H1 (cell line): ENCODE results near the gene STEAP3. TPM values are rescaled to one million over a fixed set of nuclear protein-coding genes. Genes with fewer than 3 reads are reported as not detected.

Experiments
- CTCF ChIA-PET: fragments of 300-600 bp; sonication (Branson Sonifier 250); formaldehyde crosslinking; loops from one replicate; lab custom pipeline; 2021; ENCODE audit not compliant: partially characterized antibody; lab: Charles Lee
- POLR2A ChIA-PET: fragments of 300-600 bp; sonication (Branson Sonifier 250); formaldehyde crosslinking; loops from one replicate; lab custom pipeline; 2021; ENCODE audit warnings: inconsistent platforms; ENCODE audit not compliant: partially characterized antibody; lab: Charles Lee
- DNase-seq, 2 experiments: peaks; one replicate each; pipeline versions ENCODE4 v3.0.0 to v3.0.0-alpha.2; 2010 to 2022; ENCODE audit warnings: low spot score in 2 of 2, low read depth in 1 of 2, mixed read lengths in 1 of 2
- FAIRE-seq: peaks from 2 replicates; lab custom pipeline; 2011; peaks lifted over from hg19 to GRCh38; lab: Jason Lieb, UNC
- H2AFZ ChIP-seq: 2 replicates; pipeline ENCODE4 v1.8.1; 2012; ENCODE audit warnings: low read length, inconsistent platforms
- H2AK5ac ChIP-seq: 2 replicates; pipeline ENCODE4 v1.6.1; 2013; ENCODE audit warnings: low read depth, low read length
- H2BK120ac ChIP-seq: replicated peaks from 2 replicates; pipeline ENCODE3; 2013; ENCODE audit warnings: low read depth, low read length, inconsistent platforms
- H2BK12ac ChIP-seq: 2 replicates; pipeline ENCODE4 v1.6.1; 2013; ENCODE audit warnings: low read depth, low read length
- H2BK15ac ChIP-seq: 2 replicates; pipeline ENCODE4 v1.6.1; 2013; ENCODE audit warnings: low read length
- H2BK20ac ChIP-seq: 2 replicates; pipeline ENCODE4 v1.6.1; 2013; ENCODE audit warnings: low read length
- H2BK5ac ChIP-seq: 2 replicates; pipeline ENCODE4 v1.6.1; 2013; ENCODE audit warnings: low read depth, low read length
- H3K14ac ChIP-seq: 2 replicates; pipeline ENCODE4 v1.6.1; 2013; ENCODE audit warnings: inconsistent platforms; ENCODE audit not compliant: insufficient read length
- H3K18ac ChIP-seq: 2 replicates; pipeline ENCODE4 v1.6.1; 2013; ENCODE audit warnings: low read length; ENCODE audit errors: extremely low read depth
- H3K23ac ChIP-seq: 2 replicates; pipeline ENCODE4 v1.6.1; 2013; ENCODE audit warnings: inconsistent platforms; ENCODE audit not compliant: insufficient read length
- H3K23me2 ChIP-seq: 2 replicates; pipeline ENCODE4 v1.6.1; 2013; ENCODE audit warnings: low read depth, low read length
- H3K27ac ChIP-seq: 2 replicates; pipeline ENCODE4 v1.6.1; 2011; ENCODE audit warnings: low read depth, low read length, inconsistent platforms
- H3K27me3 ChIP-seq, 4 experiments: replicated peaks in 1 of 4; 1 replicate in 1 of 4; 2 replicates in 3 of 4; pipeline versions ENCODE4 v1.6.1 to v1.8.1; 2011 to 2013; ENCODE audit warnings: low read length in 3 of 4, mild to moderate bottlenecking in 3 of 4, inconsistent platforms in 2 of 4, mixed read lengths in 2 of 4, moderate library complexity in 1 of 4; ENCODE audit not compliant: control insufficient read depth in 3 of 4, insufficient read depth in 3 of 4; ENCODE audit errors: extremely low read depth in 1 of 4
- H3K36me3 ChIP-seq, 4 experiments: 2 replicates each; pipeline versions ENCODE4 v1.6.1 to v1.8.1; 2011 to 2013; ENCODE audit warnings: mild to moderate bottlenecking in 4 of 4, low read length in 3 of 4, moderate library complexity in 2 of 4, control low read depth in 1 of 4, inconsistent platforms in 1 of 4; ENCODE audit not compliant: insufficient read depth in 4 of 4, control insufficient read depth in 2 of 4
- H3K4ac ChIP-seq: replicated peaks from 2 replicates; pipeline ENCODE3; 2013; ENCODE audit warnings: low read length, low read depth, mixed read lengths, inconsistent platforms; ENCODE audit not compliant: insufficient read length
- H3K4me1 ChIP-seq, 4 experiments: replicated peaks in 1 of 4; 1 replicate in 1 of 4; 2 replicates in 3 of 4; pipeline versions ENCODE4 v1.6.1 to v1.8.1; 2011 to 2013; ENCODE audit warnings: low read length in 3 of 4, inconsistent platforms in 2 of 4, mixed read lengths in 1 of 4; ENCODE audit not compliant: insufficient read depth in 4 of 4, control insufficient read depth in 3 of 4
- H3K4me2 ChIP-seq, 2 experiments: 2 replicates each; pipeline versions ENCODE4 v1.6.1 to v1.8.1; 2011 to 2013; ENCODE audit warnings: low read depth in 2 of 2, low read length in 2 of 2, control low read depth in 1 of 2, inconsistent platforms in 1 of 2, mild to moderate bottlenecking in 1 of 2; ENCODE audit not compliant: insufficient read depth in 1 of 2
- H3K4me3 ChIP-seq, 4 experiments: fragments of 200-600, 300-600 bp in 1 of 4; sonication (generic), shearing (Covaris generic), sonication (Bioruptor Twin) in 1 of 4; 2 replicates each; pipeline versions ENCODE4 v1.5.1 to v1.8.1; 2011 to 2016; ENCODE audit warnings: low read length in 4 of 4, low read depth in 3 of 4, control low read depth in 2 of 4, inconsistent platforms in 2 of 4, mild to moderate bottlenecking in 2 of 4, mixed read lengths in 1 of 4, moderate library complexity in 1 of 4; ENCODE audit not compliant: insufficient read depth in 2 of 4; ENCODE audit errors: extremely low read depth in 1 of 4
- H3K56ac ChIP-seq: replicated peaks from 2 replicates; pipeline ENCODE3; 2013; ENCODE audit warnings: low read depth, mild to moderate bottlenecking, mixed read lengths, low read length, inconsistent platforms; ENCODE audit not compliant: insufficient read length
- H3K79me1 ChIP-seq: 2 replicates; pipeline ENCODE4 v1.6.1; 2013; ENCODE audit warnings: low read depth, low read length, control low read depth
- H3K79me2 ChIP-seq, 2 experiments: 2 replicates each; pipeline versions ENCODE4 v1.6.1 to v1.8.1; 2012 to 2013; ENCODE audit warnings: low read length in 2 of 2, mild to moderate bottlenecking in 2 of 2, inconsistent platforms in 1 of 2; ENCODE audit not compliant: insufficient read depth in 2 of 2, control insufficient read depth in 1 of 2
- H3K9ac ChIP-seq, 4 experiments: replicated peaks in 1 of 4; 1 replicate in 1 of 4; 2 replicates in 3 of 4; pipeline versions ENCODE4 v1.6.1 to v1.8.1; 2011 to 2013; ENCODE audit warnings: low read depth in 3 of 4, low read length in 3 of 4, control low read depth in 2 of 4, mild to moderate bottlenecking in 2 of 4, moderate library complexity in 2 of 4, inconsistent platforms in 1 of 4; ENCODE audit errors: extremely low read depth in 1 of 4
- H3K9me3 ChIP-seq, 2 experiments: 2 replicates each; pipeline versions ENCODE4 v1.6.1 to v1.8.1; 2012 to 2013; ENCODE audit warnings: mild to moderate bottlenecking in 2 of 2, moderate library complexity in 2 of 2, control low read depth in 1 of 2, inconsistent platforms in 1 of 2, low read depth in 1 of 2, low read length in 1 of 2, mixed read lengths in 1 of 2; ENCODE audit not compliant: insufficient read depth in 2 of 2
- H4K20me1 ChIP-seq, 2 experiments: replicated peaks in 1 of 2; 2 replicates each; pipeline versions ENCODE3 to v1.8.1; 2011 to 2013; ENCODE audit warnings: inconsistent platforms in 2 of 2, low read length in 2 of 2, mild to moderate bottlenecking in 1 of 2; ENCODE audit not compliant: insufficient read depth in 2 of 2, control insufficient read depth in 1 of 2
- H4K5ac ChIP-seq: 2 replicates; pipeline ENCODE4 v1.6.1; 2013; ENCODE audit warnings: low read length, low read depth, mixed read lengths, inconsistent platforms; ENCODE audit not compliant: insufficient read length
- H4K8ac ChIP-seq: 2 replicates; pipeline ENCODE4 v1.8.0; 2013; ENCODE audit warnings: mild to moderate bottlenecking, moderate library complexity, low read length, inconsistent platforms; ENCODE audit not compliant: insufficient read depth; ENCODE audit errors: extremely low read depth
- H4K91ac ChIP-seq: replicated peaks from 2 replicates; pipeline ENCODE3; 2013; ENCODE audit warnings: low read length, mixed read lengths, inconsistent platforms; ENCODE audit not compliant: insufficient read length
- CTCF ChIP-seq, 3 experiments: IDR thresholded peaks; 1 replicate in 2 of 3; 2 replicates in 1 of 3; pipeline versions ENCODE4 v1.5.1 to v1.6.1; 2011; ENCODE audit warnings: low read length in 3 of 3, mild to moderate bottlenecking in 3 of 3, inconsistent platforms in 2 of 3, low read depth in 1 of 3, moderate library complexity in 1 of 3; ENCODE audit not compliant: insufficient read depth in 1 of 3; ENCODE audit errors: control extremely low read depth in 1 of 3
- HDAC2 ChIP-seq, 2 experiments: fragments of 300-600 bp in 1 of 2; sonication (generic) in 1 of 2; IDR thresholded peaks; 2 replicates each; pipeline ENCODE4 v1.6.1; 2011 to 2012; ENCODE audit warnings: low read depth in 2 of 2, low read length in 2 of 2, mild to moderate bottlenecking in 2 of 2, moderate library complexity in 2 of 2, borderline replicate concordance in 1 of 2, inconsistent platforms in 1 of 2
- MAX ChIP-seq: IDR thresholded peaks from 2 replicates; pipeline ENCODE4 v1.6.1; 2012; ENCODE audit warnings: inconsistent platforms
- RAD21 ChIP-seq, 2 experiments: IDR thresholded peaks in 1 of 2; conservative IDR thresholded peaks in 1 of 2; 2 replicates each; pipeline ENCODE4 v1.6.1; 2011; ENCODE audit warnings: low read depth in 2 of 2, low read length in 2 of 2, improper control_type of control experiment in 1 of 2, inconsistent platforms in 1 of 2, mild to moderate bottlenecking in 1 of 2, moderate library complexity in 1 of 2
- RBBP5 ChIP-seq: IDR thresholded peaks from 2 replicates; pipeline ENCODE4 v1.7.1; 2012; ENCODE audit warnings: low read depth, mild to moderate bottlenecking, inconsistent platforms, low read length, moderate library complexity, borderline replicate concordance
- SIN3A ChIP-seq, 2 experiments: IDR thresholded peaks in 1 of 2; conservative IDR thresholded peaks in 1 of 2; 2 replicates each; pipeline ENCODE4 v1.6.1; 2011 to 2012; ENCODE audit warnings: low read length in 2 of 2, improper control_type of control experiment in 1 of 2, low read depth in 1 of 2, mild to moderate bottlenecking in 1 of 2
- WGBS, 2 experiments: shearing (Covaris generic) in 1 of 2; methylation state at CpG; one replicate each; pipeline versions ENCODE4 v1.1.6 to v1.1.7; 2013 to 2015; ENCODE audit warnings: low lambda C conversion rate in 2 of 2, mixed read lengths in 2 of 2, inconsistent platforms in 1 of 2, low coverage in 1 of 2, missing lambda C conversion rate in 1 of 2; ENCODE audit not compliant: insufficient replicate concordance in 2 of 2, insufficient coverage in 1 of 2, insufficient read length in 1 of 2; ENCODE audit errors: extremely low coverage in 1 of 2, missing lambda C conversion rate in 1 of 2; 5-methylcytosine and 5-hydroxymethylcytosine counted together
- polyA plus RNA-seq, 7 experiments: library from polyadenylated mRNA; depleted of rRNA in 3 of 7; stranded (reverse) in 5 of 7; unstranded in 2 of 7; fragments of >200 nt in 5 of 7; fragments of 200-250 nt in 2 of 7; gene quantifications; 1 replicate in 5 of 7; 2 replicates in 1 of 7; 4 replicates in 1 of 7; pipeline versions ENCODE4 v1.2.1 to v1.2.3, GENCODE V29; 2011 to 2013; ENCODE audit warnings: missing spikeins in 2 of 7, mixed read lengths in 2 of 7
- total RNA-seq: library from RNA; stranded (reverse); fragmentation: NEBNext Ultra II Directional; extraction: Animal tissue kit (Norgen Biotek cat#: 25700); gene quantifications from 2 replicates; pipeline ENCODE4 v1.2.1, GENCODE V29; 2021

The STEAP3 gene
- total and polyA plus RNA-seq, 2 of the 8 experiments (the other 6 are each of a cell fraction or from before 2014, with no cell fraction given) = 21.7 to 27.9 TPM

- no peaks in the 10 kb centered on the region for H3K36me3 ChIP-seq
Observed at GRCh38 chr2:119218478-119219064, 5.1 kb upstream of the STEAP3 start.

More at GRCh38 chr2:119218478-119219064, 5.1 kb upstream of the STEAP3 start:
- TF ChIP-seq SIN3A (conservative IDR thresholded peaks at IDR 0.05 in 1 of 2, IDR thresholded peaks at IDR 0.05 in 1 of 2; ENCODE audit: low read depth in 1 of 2, low read length in 2 of 2) = peak in 1 of 2 experiments; percentile 46; a peak in 1 of 4 replicates
- peak; percentile 77 to 84 for TF ChIP-seq RAD21 (IDR thresholded peaks at IDR 0.05 in 1 of 2, conservative IDR thresholded peaks at IDR 0.05 in 1 of 2; ENCODE audit: low read depth in 2 of 2, low read length in 2 of 2)
- TF ChIP-seq CTCF (IDR thresholded peaks at IDR 0.05; ENCODE audit: control extremely low read depth in 1 of 3, insufficient read depth in 1 of 3, low read depth in 1 of 3, low read length in 3 of 3) = peak; percentile 46 to 59 (median 52)
- no peak for TF ChIP-seq RBBP5
- 0 out of 4 replicates have a peak, but pooled peaks of 1 of the 2 experiments have one; percentile 37 for TF ChIP-seq HDAC2 (IDR thresholded peaks at IDR 0.05; ENCODE audit: borderline replicate concordance in 1 of 2, low read depth in 2 of 2, low read length in 2 of 2)
- peak; percentile 83 for TF ChIP-seq MAX
- Histone ChIP-seq H2AK5ac (no peak overlapping the region), H2BK15ac (peak overlapping the region; percentile 46; the same call in 1 of the 2 replicates), H3K4me3 (no peak overlapping the region), H4K20me1 (no peaks in the 10 kb centered on the region), H3K27ac (0 out of 2 replicates have a peak overlapping the region, but pooled peaks have one; percentile 10), H3K79me2 (no peaks in the 10 kb centered on the region), H4K5ac (no peak overlapping the region), H3K23me2 (peaks cover 4% of the 10 kb centered on the region; the same call in 1 of the 2 replicates), H3K9me3 (no peaks in the 10 kb centered on the region), H3K14ac (no peak overlapping the region), H2BK20ac (peak overlapping the region; percentile 68), H3K23ac (no peak overlapping the region), H4K8ac (no peak overlapping the region), H3K56ac (no peak overlapping the region), H2BK120ac (peak overlapping the region; percentile 58), H2AFZ (no peak overlapping the region), H3K27me3 (peaks cover 0 to 3% (median 1%) of the 10 kb centered on the region in 4 experiments; a peak in 3 of 7 replicates), H3K4ac (no peak overlapping the region), H2BK5ac (peak overlapping the region; percentile 89; the same call in 1 of the 2 replicates), H3K79me1 (no peaks in the 10 kb centered on the region), H4K91ac (peak overlapping the region; percentile 71), H3K4me2 (no peak overlapping the region), H3K18ac (peak overlapping the region; percentile 76), H2BK12ac (peak overlapping the region; percentile 97; the same call in 1 of the 2 replicates), H3K4me1 (peaks cover 6 to 28% (median 18%) of the 10 kb centered on the region in 4 experiments), H3K9ac (no peak overlapping the region; a peak in 1 of 7 replicates)
- peak; percentile 45 for FAIRE-seq
- ChIA-PET CTCF (interaction anchor here (1.0 to 3.9 kb wide), 8 partner anchors 8 to 206 kb away, joined by 3 to 23 read pairs (median 4); no protein-coding TSS in a partner anchor), POLR2A (interaction anchor here (1.1 kb wide), 1 partner anchor 23 kb away, joined by 5 read pairs; no protein-coding TSS in a partner anchor)
- DNase-seq = no peak
- WGBS, 2 experiments = 65% methylated on average over 6 of the region's 6 CpGs; no CpG with 5 or more reads in 1 of the 2 experiments
